Spleen (tissue), 7 donors: ENCODE measurements around the gene ERMP1.

Experiments used
- CTCF ChIP-seq, 11 experiments: fragments of 200-600 bp in 7 of 11; fragments of 450-650 bp in 4 of 11; sonication (generic) in 4 of 11; IDR thresholded peaks in 8 of 11; conservative IDR thresholded peaks in 3 of 11; 1 replicate in 7 of 11; 2 replicates in 4 of 11; pipeline versions ENCODE4 v1.4.0 to v1.8.0; 2016 to 2021; ENCODE audit warnings: antibody characterized with exemption in 11 of 11, inconsistent platforms in 4 of 11, mild to moderate bottlenecking in 1 of 11
- POLR2A ChIP-seq, 3 donors: fragments of 450-650 bp; IDR thresholded peaks; one replicate each; pipeline ENCODE4 v1.5.1; 2017; ENCODE audit warnings: antibody characterized with exemption in 3 of 3, mild to moderate bottlenecking in 1 of 3
- POLR2AphosphoS5 ChIP-seq, 3 donors: sonication (generic); formaldehyde crosslinking; IDR thresholded peaks; one replicate each; pipeline ENCODE4 v1.5.1; 2017; ENCODE audit warnings: antibody characterized with exemption in 3 of 3
- donor health status: DM: no; HTN: no; CAD: no; lungs with moderate emphysema.
- donor health status: DM: no; HTN: no; CAD: no.
- donor health status: DM: no; HTN: no; CAD: no.

DNA sequence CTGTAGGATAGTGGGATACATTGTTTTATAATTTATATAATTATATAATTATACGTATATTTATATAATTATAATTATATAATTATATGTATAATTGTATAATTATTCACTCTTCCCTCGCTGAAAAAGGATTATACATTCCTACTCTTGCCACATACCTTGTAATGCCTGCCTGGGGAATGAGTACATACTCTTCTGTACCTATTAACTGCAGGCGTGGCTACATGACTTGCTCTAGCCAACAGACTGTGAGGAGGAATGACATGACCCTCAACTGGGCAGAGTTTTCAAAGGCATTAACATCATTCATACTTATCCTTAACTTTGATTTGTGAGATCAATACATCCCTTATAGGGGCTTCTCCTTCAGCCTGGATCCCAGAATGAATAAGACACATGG lies 19.1 kb downstream of the ERMP1 start:
- no peak for TF ChIP-seq POLR2A (IDR thresholded peaks at IDR 0.05)
- TF ChIP-seq CTCF (IDR thresholded peaks at IDR 0.05 in 8 of 11, conservative IDR thresholded peaks at IDR 0.05 in 3 of 11) = no peak
- TF ChIP-seq POLR2AphosphoS5 (IDR thresholded peaks at IDR 0.05) = no peak
